K562 (cell line): ENCODE measurements around the gene BACH1. TPM values are rescaled to one million over a fixed set of nuclear protein-coding genes. Genes with fewer than 3 reads are reported as not detected.

Experiments
- ATAC-seq: fragments of 200-7000 bp; cut with Tn5 transposase; 3 replicates; pipeline ENCODE4 v1.9.1; 2020; ENCODE audit warnings: moderate library complexity
- BruUV-seq: library from RNA; stranded (reverse); fragments of 400-500 nt; replicated peaks from 2 replicates; lab custom pipeline; 2021; lab: Mats Ljungman, UMichigan
- CTCF ChIA-PET: fragments of 300-600 bp; formaldehyde crosslinking; extraction: SDS; loops from one replicate; lab custom pipeline; 2021; ENCODE audit warnings: low intra/inter-chr PET ratio; lab: Yijun Ruan, JAX
- POLR2A ChIA-PET: fragments of 300-600, 350-650 bp; sonication (Branson Sonifier 250); formaldehyde crosslinking; extraction: SDS; loops from one replicate; lab custom pipeline; 2021; ENCODE audit warnings: antibody characterized with exemption, inconsistent platforms; lab: Yijun Ruan, JAX
- DNase-seq, 4 experiments: peaks; one replicate each; pipeline versions ENCODE4 v3.0.0 to v3.0.0-alpha.2; 2011 to 2018; ENCODE audit warnings: low spot score in 3 of 4, mixed read lengths in 3 of 4; ENCODE audit errors: extremely low read depth in 1 of 4
- FAIRE-seq: peaks from 2 replicates; lab custom pipeline; 2011; peaks lifted over from hg19 to GRCh38; lab: Jason Lieb, UNC
- H2AFZ ChIP-seq: 2 replicates; pipeline ENCODE4 v1.6.0; 2011; ENCODE audit warnings: low read depth, low read length, control low read depth, inconsistent platforms
- H3K27ac ChIP-seq: fragments of 200-600 bp; 3 replicates; pipeline ENCODE4 v1.8.0; 2011; ENCODE audit warnings: low read depth, mild to moderate bottlenecking, control low read depth, inconsistent platforms, low read length, moderate library complexity, mixed read lengths; ENCODE audit errors: extremely low read depth
- H3K27me3 ChIP-seq, 2 experiments: fragments of 300-600 bp in 1 of 2; 2 replicates in 1 of 2; 3 replicates in 1 of 2; pipeline versions ENCODE4 v1.6.0 to v1.8.0; 2011; ENCODE audit warnings: inconsistent platforms in 2 of 2, low read length in 2 of 2, mild to moderate bottlenecking in 1 of 2, mixed read lengths in 1 of 2, moderate library complexity in 1 of 2; ENCODE audit not compliant: control insufficient read depth in 2 of 2, insufficient read depth in 2 of 2
- H3K36me3 ChIP-seq: fragments of 300-600 bp; 3 replicates; pipeline ENCODE4 v1.8.0; 2011; ENCODE audit warnings: mild to moderate bottlenecking, low read length, inconsistent platforms; ENCODE audit not compliant: control insufficient read depth, insufficient read depth
- H3K4me1 ChIP-seq, 2 experiments: fragments of 200-600 bp in 1 of 2; replicated peaks in 1 of 2; 2 replicates in 1 of 2; 3 replicates in 1 of 2; pipeline versions ENCODE4 v1.5.1 to v1.8.0; 2011; ENCODE audit warnings: inconsistent platforms in 2 of 2, low read length in 2 of 2, mild to moderate bottlenecking in 1 of 2, mixed read lengths in 1 of 2, moderate library complexity in 1 of 2; ENCODE audit not compliant: control insufficient read depth in 2 of 2, insufficient read depth in 2 of 2
- H3K4me2 ChIP-seq: 2 replicates; pipeline ENCODE4 v1.6.1; 2011; ENCODE audit warnings: low read length, control low read depth, inconsistent platforms, mixed read lengths; ENCODE audit not compliant: insufficient read depth
- H3K4me3 ChIP-seq: fragments of 200-600 bp; sonication (generic), shearing (Covaris generic); 2 replicates; pipeline ENCODE4 v1.5.1; 2016; ENCODE audit warnings: control low read depth, inconsistent platforms
- H3K79me2 ChIP-seq: fragments of 200-600 bp; 3 replicates; pipeline ENCODE4 v1.8.0; 2011; ENCODE audit warnings: low read length, inconsistent platforms; ENCODE audit not compliant: control insufficient read depth, insufficient read depth
- H3K9ac ChIP-seq, 2 experiments: 2 replicates each; pipeline versions ENCODE4 v1.6.0 to v1.6.1; 2011; ENCODE audit warnings: low read depth in 2 of 2, low read length in 2 of 2, control low read depth in 1 of 2, inconsistent platforms in 1 of 2, mild to moderate bottlenecking in 1 of 2, mixed read lengths in 1 of 2; ENCODE audit not compliant: insufficient read depth in 1 of 2
- H3K9me1 ChIP-seq: one replicate; pipeline ENCODE4 v1.6.0; 2011; ENCODE audit warnings: inconsistent platforms, mild to moderate bottlenecking, low read length, moderate library complexity; ENCODE audit not compliant: control insufficient read depth, insufficient read depth
- H3K9me3 ChIP-seq: replicated peaks from 2 replicates; pipeline ENCODE4 v1.5.1; 2011; ENCODE audit warnings: low read depth, low read length, inconsistent platforms; ENCODE audit not compliant: control insufficient read depth, insufficient read depth
- H4K20me1 ChIP-seq: replicated peaks from 2 replicates; pipeline ENCODE4 v1.6.1; 2011; ENCODE audit warnings: low read length, inconsistent platforms, mixed read lengths; ENCODE audit not compliant: control insufficient read depth, insufficient read depth
- ATF1 ChIP-seq, 2 experiments: fragments of 450-650 bp in 1 of 2; IDR thresholded peaks; 2 replicates each; pipeline ENCODE4 v1.6.1; 2016; ENCODE audit warnings: missing compliant biosample characterization in 1 of 2, missing genetic modification characterization in 1 of 2
- ATF3 ChIP-seq, 2 experiments: fragments of 450-650 bp in 1 of 2; sonication (generic) in 1 of 2; formaldehyde crosslinking in 1 of 2; IDR thresholded peaks in 1 of 2; conservative IDR thresholded peaks in 1 of 2; 2 replicates each; pipeline versions ENCODE4 v1.6.1 to v1.8.1; 2016 to 2023; ENCODE audit warnings: mild to moderate bottlenecking in 2 of 2, moderate library complexity in 2 of 2, inconsistent platforms in 1 of 2, missing genetic modification reagents in 1 of 2
- CEBPB ChIP-seq: fragments of 450-650 bp; IDR thresholded peaks from 2 replicates; pipeline ENCODE4 v1.6.1; 2016; ENCODE audit warnings: missing genetic modification characterization, missing compliant biosample characterization
- FOXM1 ChIP-seq, 2 experiments: fragments of 450-650 bp in 1 of 2; sonication (generic) in 1 of 2; formaldehyde crosslinking in 1 of 2; IDR thresholded peaks; 2 replicates each; pipeline versions ENCODE4 v1.6.1 to v1.9.0; 2017 to 2022; ENCODE audit warnings: low read depth in 2 of 2, mild to moderate bottlenecking in 2 of 2, missing genetic modification reagents in 1 of 2, moderate library complexity in 1 of 2
- GATA2 ChIP-seq: sonication (generic); formaldehyde crosslinking; IDR thresholded peaks from 2 replicates; pipeline ENCODE4 v1.4.0; 2020; ENCODE audit warnings: mild to moderate bottlenecking, missing genetic modification reagents
- NR2C1 ChIP-seq, 2 experiments: fragments of 450-650 bp; IDR thresholded peaks; 2 replicates each; pipeline ENCODE4 v1.6.1; 2017; ENCODE audit warnings: mild to moderate bottlenecking in 2 of 2, antibody characterized with exemption in 1 of 2, inconsistent platforms in 1 of 2, missing compliant biosample characterization in 1 of 2, missing genetic modification characterization in 1 of 2
- NR2C2 ChIP-seq, 2 experiments: fragments of 200-800 bp in 1 of 2; sonication (Bioruptor generic) in 1 of 2; sonication (generic) in 1 of 2; formaldehyde crosslinking in 1 of 2; IDR thresholded peaks; 2 replicates each; pipeline versions ENCODE4 v1.6.1 to v1.8.0; 2016 to 2022; ENCODE audit warnings: mild to moderate bottlenecking in 1 of 2, missing compliant biosample characterization in 1 of 2, missing genetic modification characterization in 1 of 2, missing genetic modification reagents in 1 of 2
- POLR2AphosphoS2 ChIP-seq: IDR thresholded peaks from 2 replicates; pipeline ENCODE4 v1.6.1; 2012; ENCODE audit warnings: low read length, improper control_type of control experiment
- RAD51 ChIP-seq: fragments of 450-650 bp; IDR thresholded peaks from 2 replicates; pipeline ENCODE4 v1.7.1; 2016; ENCODE audit warnings: low read depth, mild to moderate bottlenecking, borderline replicate concordance
- RBM25 ChIP-seq: fragments of 200-400 bp; formaldehyde crosslinking; IDR thresholded peaks from 2 replicates; pipeline ENCODE4 v1.6.1; 2018; ENCODE audit warnings: low read length, low read depth, moderate library complexity; ENCODE audit not compliant: severe bottlenecking
- USF2 ChIP-seq: sonication (generic); formaldehyde crosslinking; IDR thresholded peaks from 2 replicates; pipeline ENCODE4 v1.5.0; 2020; ENCODE audit warnings: missing genetic modification reagents
- ZFP36 ChIP-seq: fragments of 150-350 bp; IDR thresholded peaks from 2 replicates; pipeline ENCODE4 v1.6.1; 2018; ENCODE audit warnings: low read length, low read depth; ENCODE audit not compliant: partially characterized antibody
- ZNF354B ChIP-seq: fragments of 250-450 bp; sonication (Bioruptor Pico); IDR thresholded peaks from 2 replicates; pipeline ENCODE4 v1.4.0; 2020
- WGBS: fragments of 100-300 bp; shearing (Covaris generic); methylation state at CpG from one replicate; pipeline ENCODE4 v1.1.6; 2016; ENCODE audit warnings: low coverage, mixed read lengths; ENCODE audit not compliant: insufficient coverage; ENCODE audit errors: missing lambda C conversion rate; 5-methylcytosine and 5-hydroxymethylcytosine counted together
- in situ Hi-C: fragments of 300-500 bp; cut with MboI; formaldehyde crosslinking; loops from 4 replicates; pipeline ENCODE4 v1.15.0; 2018; ENCODE audit warnings: inconsistent platforms, mixed read lengths
- intact Hi-C: fragments of 100-400 bp; cut with micrococcal nuclease; formaldehyde crosslinking; loops from 2 replicates; pipeline ENCODE4 v1.14.2; 2022
- polyA plus RNA-seq, 8 experiments: library from polyadenylated mRNA; depleted of rRNA in 4 of 8; stranded (reverse) in 5 of 8; unstranded in 3 of 8; fragments of >200 nt; fragmentation: Nextera tagmentation in 2 of 8; fragmentation: Illumina TruSeq in 1 of 8; extraction: Ambion mirVana in 2 of 8; extraction: Trizol in 1 of 8; gene quantifications; 2 replicates each; pipeline versions ENCODE4 v1.2.1 to v1.2.3, GENCODE V29; 2011 to 2014; ENCODE audit warnings: inconsistent platforms in 1 of 8, missing spikeins in 1 of 8
- total RNA-seq, 7 experiments: library from RNA; depleted of rRNA in 6 of 7; stranded (reverse); fragments of >200 nt in 6 of 7; fragmentation: Illumina TruSeq in 2 of 7; extraction: Trizol in 2 of 7; gene quantifications; 2 replicates each; pipeline versions ENCODE4 v1.2.1 to v1.2.3, GENCODE V29; 2011 to 2021; ENCODE audit warnings: low replicate concordance in 1 of 7

Gene BACH1
- total and polyA plus RNA-seq, 9 of the 15 experiments (the other 6 are each of a cell fraction or from before 2014, with no cell fraction given), result 10.6 to 58.5 (median 28.6) TPM

GRCh38 chr21:29267666-29268065, 31.1 kb upstream of the BACH1 start:
- Histone ChIP-seq H3K4me1 (no peaks in the 10 kb centered on the region), H3K27me3 (no peaks in the 10 kb centered on the region), H3K36me3 (no peaks in the 10 kb centered on the region), H3K79me2 (no peaks in the 10 kb centered on the region), H3K9ac (no peak overlapping the region), H3K9me1 (no peaks in the 10 kb centered on the region), H4K20me1 (no peaks in the 10 kb centered on the region), H3K4me2 (no peak overlapping the region), H2AFZ (no peak overlapping the region), H3K9me3 (no peaks in the 10 kb centered on the region), H3K27ac (no peak overlapping the region), H3K4me3 (no peak overlapping the region)
- intact Hi-C loops (loop anchor here (10.0 kb wide), 1 partner anchor 107 kb away; no protein-coding TSS in a partner anchor), in situ Hi-C loops (no loop called here)
- DNase-seq, result no peak
- ChIA-PET POLR2A (interaction anchor here (1.2 kb wide), 1 partner anchor 20 kb away, joined by 3 read pairs; no protein-coding TSS in a partner anchor), CTCF (interaction anchor here (0.6 to 1.2 kb wide), 2 partner anchors 105 to 476 kb away, joined by 3 read pairs; no protein-coding TSS in a partner anchor)
- FAIRE-seq, result no peak
- no peak; the same call in 2 of the 3 replicates for ATAC-seq
- TF ChIP-seq ZNF354B (CRISPR knock-in tag), result no peak
- TF ChIP-seq, all 486 proteins: peak for 0
- BruUV-seq, result no TSS peak

GRCh38 chr21:29271927-29272333, 26.8 kb upstream of the BACH1 start:
- no peak overlapping the region for H3K27ac ChIP-seq
- no peak overlapping the region for H3K4me3 ChIP-seq
- H3K27me3 ChIP-seq, result no peaks in the 10 kb centered on the region; a peak in 1 of 5 replicates
- no peaks in the 10 kb centered on the region for H3K79me2 ChIP-seq
- no peak overlapping the region for H3K4me2 ChIP-seq
- FAIRE-seq (peak; percentile 19), ATAC-seq (peak; percentile 79), DNase-seq (peak in 2 of 4 experiments; percentile 17 to 25)
- no peaks in the 10 kb centered on the region for H3K36me3 ChIP-seq
- 33% methylated on average over 6 of the region's 6 CpGs for WGBS
- in situ Hi-C loops, result no loop called here
- peak overlapping the region; percentile 65 for H2AFZ ChIP-seq
- no TSS peak for BruUV-seq
- intact Hi-C loops, result no loop called here
- ChIA-PET CTCF (no interaction called here), POLR2A (no interaction called here)
- H3K9ac ChIP-seq, result no peak overlapping the region
- no peaks in the 10 kb centered on the region for H3K9me3 ChIP-seq
- H4K20me1 ChIP-seq, result no peaks in the 10 kb centered on the region
- H3K9me1 ChIP-seq, result no peaks in the 10 kb centered on the region
- H3K4me1 ChIP-seq, result no peaks in the 10 kb centered on the region
- TF ChIP-seq RBM25 (peak; percentile 37), NR2C2 (CRISPR knock-in tag; IDR thresholded peaks at IDR 0.05) (peak; percentile 64; the same call in 1 of the 2 replicates), NR2C2 (tag; IDR thresholded peaks at IDR 0.05) (peak; percentile 78), GATA2 (CRISPR knock-in tag) (no peak), NR2C1 (IDR thresholded peaks at IDR 0.05) (peak; percentile 87), NR2C1 (tag; IDR thresholded peaks at IDR 0.05) (peak; percentile 89), RAD51 (peak; percentile 84), ATF3 (IDR thresholded peaks at IDR 0.05) (peak; percentile 51), ATF3 (CRISPR knock-in tag; conservative IDR thresholded peaks at IDR 0.05) (no peak), ZFP36 (no peak), POLR2AphosphoS2 (no peak), FOXM1 (IDR thresholded peaks at IDR 0.05; ENCODE audit: low read depth) (no peak), FOXM1 (CRISPR knock-in tag; IDR thresholded peaks at IDR 0.05; ENCODE audit: low read depth) (no peak), USF2 (peak; percentile 92), ATF1 (CRISPR knock-in tag; IDR thresholded peaks at IDR 0.05) (no peak), ATF1 (tag; IDR thresholded peaks at IDR 0.05) (0 out of 2 replicates have a peak, but pooled peaks have one; percentile 10), CEBPB (tag) (peak; percentile 63; the same call in 1 of the 2 replicates)
